Heart right ventricle (tissue), 16 donors: ENCODE measurements around the gene MVK. TPM values are rescaled to one million over a fixed set of nuclear protein-coding genes. Genes with fewer than 3 reads are reported as not detected.

ENCODE experiments used
- ATAC-seq, 8 donors: fragments of 200-7000 bp; cut with Tn5 transposase; one replicate each; pipeline ENCODE4 v1.9.1; 2020; ENCODE audit warnings: mild to moderate bottlenecking in 8 of 8, moderate library complexity in 8 of 8, moderate number of reproducible peaks in 1 of 8
- DNase-seq, 2 donors: peaks; one replicate each; pipeline ENCODE4 v3.0.0-alpha.2; 2020
- H3K27ac ChIP-seq, 10 donors: fragments of 200-600 bp; sonication (generic) in 2 of 10; one replicate each; pipeline versions ENCODE4 v1.5.0 to v1.8.0; 2020 to 2022; ENCODE audit warnings: mild to moderate bottlenecking in 3 of 10
- H3K27me3 ChIP-seq, 7 donors: fragments of 200-600 bp; one replicate each; pipeline ENCODE4 v1.8.0; 2021 to 2022; ENCODE audit warnings: mild to moderate bottlenecking in 2 of 7
- H3K36me3 ChIP-seq, 9 donors: fragments of 200-600 bp; sonication (generic) in 1 of 9; one replicate each; pipeline versions ENCODE4 v1.5.0 to v1.8.0; 2020 to 2022; ENCODE audit warnings: mild to moderate bottlenecking in 2 of 9
- H3K4me1 ChIP-seq, 9 donors: fragments of 200-600 bp; sonication (generic) in 1 of 9; one replicate each; pipeline versions ENCODE4 v1.5.0 to v1.8.0; 2020 to 2022; ENCODE audit warnings: mild to moderate bottlenecking in 4 of 9
- H3K4me3 ChIP-seq, 10 donors: fragments of 200-600 bp; sonication (generic) in 2 of 10; one replicate each; pipeline versions ENCODE4 v1.5.0 to v1.8.0; 2020 to 2022; ENCODE audit warnings: mild to moderate bottlenecking in 7 of 10, moderate library complexity in 2 of 10
- H3K9me3 ChIP-seq, 11 donors: fragments of 200-600 bp in 10 of 11; sonication (generic) in 2 of 11; one replicate each; pipeline versions ENCODE4 v1.5.0 to v1.8.0; 2013 to 2022; ENCODE audit warnings: mild to moderate bottlenecking in 2 of 11, control low read depth in 1 of 11, moderate library complexity in 1 of 11
- WGBS, 2 donors: extraction: QIAGEN DNeasy Blood & Tissue Kit; methylation state at CpG; one replicate each; pipeline ENCODE4 v1.1.7; 2013; ENCODE audit warnings: inconsistent platforms in 1 of 2; 5-methylcytosine and 5-hydroxymethylcytosine counted together
- intact Hi-C, 10 donors: fragments of 100-400 bp; cut with DNase I; formaldehyde crosslinking; loops; one replicate each; pipeline versions ENCODE4 v1.11.1 to v1.14.2; 2022
- polyA plus RNA-seq, 2 donors: library from polyadenylated mRNA; stranded (reverse); fragments of 200-250 nt; gene quantifications; one replicate each; pipeline ENCODE4 v1.2.3, GENCODE V29; 2013
- total RNA-seq, 10 donors: library from RNA; stranded (reverse); fragmentation: NEBNext Ultra II Directional in 3 of 10; extraction: Animal tissue kit (Norgen Biotek cat#: 25700) in 3 of 10; gene quantifications; one replicate each; pipeline versions ENCODE4 v1.2.1 to v1.2.4, GENCODE V29; 2021 to 2023
- TF ChIP-seq, protein P1 (sequence below), 9 donors: fragments of 200-600 bp; sonication (generic) in 2 of 9; IDR thresholded peaks; one replicate each; pipeline versions ENCODE4 v1.5.0 to v1.8.0; 2021 to 2022; ENCODE audit warnings: antibody characterized with exemption in 9 of 9, mild to moderate bottlenecking in 5 of 9, moderate library complexity in 1 of 9
- donor health status: Arrhythmogenic right ventricular cardiomyopathy.
- donor health status: ischemic (EF 13 %, LVEDD 7.1; RV severe dilation, severe dysfunction).
- donor health status: healthy with polysubstance abuse.
- donor health status: DM: no; HTN: yes; CAD: no.
- donor health status: DM: no; HTN: no; CAD: no.
- donor health status: ischemic (EF 25% LVEDD 6.9; RV normal size, moderate dysfunction).
- donor health status: ischemic (EF 25% LVEDD 5.7; RV mildly dilated, moderate dysfunction).
- donor health status: healthy.
- donor health status: DM: yes; HTN: yes; CAD: no.
- donor health status: Ischemic cardiomyopathy.
- donor health status: ischemic (EF 35%, LVEDD 5.7; RV mildly dilated, moderate dysfunction).
- donor health status: nonischemic (EF 11% LVEDD 7.7; RV severe dilation, severe dysfunction).
- donor health status: DM: yes; HTN: yes; CAD: no.
- donor health status: PGD.
- donor health status: ischemic (EF 29% LVEDD 5.4; RV normal size, mild dysfunction).
- donor health status: nonischemic (EF 23%, LVEDD 6.1; RV moderate dilation, normal function).

Gene MVK
- total and polyA plus RNA-seq, 12 donors: 7.9 to 18.1 (median 9.3) TPM

DNA sequence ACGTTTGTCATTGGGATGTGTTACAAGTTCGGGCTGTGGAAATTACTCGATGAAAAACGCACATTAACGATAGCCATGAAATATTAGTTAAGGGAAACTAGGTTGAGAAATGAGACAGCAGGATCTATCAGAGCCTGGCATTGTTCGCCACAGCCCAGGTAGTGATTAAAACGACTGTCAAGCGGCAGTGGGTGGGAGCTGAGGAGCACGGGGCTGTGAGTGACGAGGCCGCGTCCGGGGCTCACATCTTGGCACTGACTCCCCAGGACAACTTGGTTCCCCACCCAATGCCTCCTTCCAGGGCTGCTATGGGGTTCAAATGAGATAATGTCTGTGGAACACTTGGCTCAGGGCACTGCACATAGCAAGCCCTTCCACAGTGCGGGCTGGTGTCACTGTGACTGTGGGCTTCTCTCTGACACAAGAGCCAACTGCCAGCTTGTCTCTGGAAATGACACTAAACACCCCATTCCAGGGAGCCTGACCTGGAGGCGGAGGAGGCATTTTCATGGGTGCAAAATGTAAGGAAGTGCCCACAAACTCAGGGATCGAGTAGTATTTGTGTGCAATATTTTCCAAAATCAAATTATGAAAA is 19.6 kb upstream of the MVK start:
- intact Hi-C loops: no loop called here
- 66% methylated on average over 16 of the region's 16 CpGs for WGBS, 2 donors
- TF ChIP-seq, protein P1, sequence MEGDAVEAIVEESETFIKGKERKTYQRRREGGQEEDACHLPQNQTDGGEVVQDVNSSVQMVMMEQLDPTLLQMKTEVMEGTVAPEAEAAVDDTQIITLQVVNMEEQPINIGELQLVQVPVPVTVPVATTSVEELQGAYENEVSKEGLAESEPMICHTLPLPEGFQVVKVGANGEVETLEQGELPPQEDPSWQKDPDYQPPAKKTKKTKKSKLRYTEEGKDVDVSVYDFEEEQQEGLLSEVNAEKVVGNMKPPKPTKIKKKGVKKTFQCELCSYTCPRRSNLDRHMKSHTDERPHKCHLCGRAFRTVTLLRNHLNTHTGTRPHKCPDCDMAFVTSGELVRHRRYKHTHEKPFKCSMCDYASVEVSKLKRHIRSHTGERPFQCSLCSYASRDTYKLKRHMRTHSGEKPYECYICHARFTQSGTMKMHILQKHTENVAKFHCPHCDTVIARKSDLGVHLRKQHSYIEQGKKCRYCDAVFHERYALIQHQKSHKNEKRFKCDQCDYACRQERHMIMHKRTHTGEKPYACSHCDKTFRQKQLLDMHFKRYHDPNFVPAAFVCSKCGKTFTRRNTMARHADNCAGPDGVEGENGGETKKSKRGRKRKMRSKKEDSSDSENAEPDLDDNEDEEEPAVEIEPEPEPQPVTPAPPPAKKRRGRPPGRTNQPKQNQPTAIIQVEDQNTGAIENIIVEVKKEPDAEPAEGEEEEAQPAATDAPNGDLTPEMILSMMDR (IDR thresholded peaks at IDR 0.05): no peak
- no peak for ATAC-seq
- no peak for DNase-seq
- no peaks in the 10 kb centered on the region for H3K9me3 ChIP-seq
- no peaks in the 10 kb centered on the region for H3K4me1 ChIP-seq
- peaks cover 0 to 31% (median 5%) of the 10 kb centered on the region in 7 donors for H3K27me3 ChIP-seq
- H3K36me3 ChIP-seq: peaks cover 0 to 32% (median 0%) of the 10 kb centered on the region in 9 donors
- H3K4me3 ChIP-seq: no peak overlapping the region
- H3K27ac ChIP-seq: no peak overlapping the region

DNA sequence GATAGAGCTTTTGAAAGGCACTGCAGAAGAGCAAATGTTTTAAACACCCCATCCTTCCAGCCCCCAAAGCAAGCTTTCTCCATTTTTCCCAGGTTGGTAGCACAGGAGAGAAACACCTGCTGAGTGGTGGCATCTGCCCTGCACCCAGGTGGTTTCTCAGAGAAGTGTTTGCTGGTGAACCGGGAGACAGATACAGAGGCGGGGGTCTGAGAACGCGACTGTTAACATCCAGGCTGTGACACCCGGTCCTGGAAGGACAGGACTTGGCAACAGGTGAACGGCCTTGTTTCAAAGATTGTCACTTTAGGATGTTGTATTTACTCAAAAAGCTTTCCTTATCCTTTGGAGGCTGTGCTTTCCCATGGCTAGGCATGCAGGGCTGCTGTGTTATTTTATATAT is 18.8 kb upstream of the MVK start:
- H3K27ac ChIP-seq: no peak overlapping the region
- peaks cover 0 to 39% (median 3%) of the 10 kb centered on the region in 9 donors for H3K36me3 ChIP-seq
- no peaks in the 10 kb centered on the region for H3K4me1 ChIP-seq
- H3K4me3 ChIP-seq: no peak overlapping the region
- H3K9me3 ChIP-seq: no peaks in the 10 kb centered on the region
- ATAC-seq (no peak), DNase-seq (no peak)
- TF ChIP-seq, protein P1 (IDR thresholded peaks at IDR 0.05): no peak
- 70 to 78% methylated on average over 6 of the region's 6 CpGs for WGBS, 2 donors
- H3K27me3 ChIP-seq: peaks cover 0 to 26% (median 5%) of the 10 kb centered on the region in 7 donors
- intact Hi-C loops: no loop called here

DNA sequence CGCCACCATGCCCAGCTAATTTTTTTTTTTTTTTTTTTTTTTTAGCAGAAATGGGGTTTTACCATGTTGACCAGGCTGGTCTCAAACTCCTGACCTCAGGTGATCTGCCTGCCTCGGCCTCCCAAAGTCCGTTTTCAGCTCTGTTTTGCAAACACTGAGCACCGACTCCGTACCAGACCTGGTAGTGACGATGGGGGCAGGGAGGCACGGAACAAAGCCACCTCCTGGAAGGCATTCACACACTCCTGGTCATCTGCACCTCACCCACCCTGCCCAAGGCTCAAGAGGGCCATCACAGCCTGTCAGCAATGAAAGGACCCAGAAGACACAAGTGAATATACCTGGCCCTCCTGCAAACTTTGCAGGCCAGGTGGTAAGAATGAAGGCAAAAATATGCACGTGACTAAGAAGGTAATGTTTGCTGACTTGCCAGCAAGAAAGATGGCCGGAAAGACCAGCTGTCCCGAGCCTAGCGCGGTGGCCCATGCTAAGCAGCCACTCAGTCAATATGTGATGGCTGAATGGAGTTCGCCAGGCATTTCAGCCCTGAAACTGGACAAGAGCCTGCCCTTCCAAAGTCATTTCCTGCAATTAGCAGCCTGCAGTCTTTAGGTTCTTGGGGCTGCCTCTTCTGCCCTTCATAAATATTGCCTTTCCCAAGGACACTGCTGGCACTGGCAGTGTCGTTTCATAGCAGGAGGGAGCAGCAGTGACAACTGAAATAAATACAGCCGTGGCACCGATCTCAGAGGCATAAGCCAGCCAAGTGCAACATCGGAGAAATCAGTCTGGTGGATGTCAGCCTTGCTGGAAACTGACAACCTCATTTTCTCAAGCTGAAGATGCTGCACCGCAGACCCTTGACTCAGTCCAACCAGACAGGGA is 17.9 kb upstream of the MVK start:
- Histone ChIP-seq H3K4me3 (no peak overlapping the region), H3K9me3 (no peaks in the 10 kb centered on the region), H3K27me3 (peaks cover 0 to 18% (median 0%) of the 10 kb centered on the region in 7 donors), H3K36me3 (peaks cover 0 to 48% (median 3%) of the 10 kb centered on the region in 9 donors), H3K4me1 (no peaks in the 10 kb centered on the region), H3K27ac (no peak overlapping the region)
- ATAC-seq (no peak), DNase-seq (no peak)
- TF ChIP-seq, protein P1 (IDR thresholded peaks at IDR 0.05): no peak
- WGBS, 2 donors: 82 to 84% methylated on average over 18 of the region's 18 CpGs
- intact Hi-C loops: no loop called here

DNA sequence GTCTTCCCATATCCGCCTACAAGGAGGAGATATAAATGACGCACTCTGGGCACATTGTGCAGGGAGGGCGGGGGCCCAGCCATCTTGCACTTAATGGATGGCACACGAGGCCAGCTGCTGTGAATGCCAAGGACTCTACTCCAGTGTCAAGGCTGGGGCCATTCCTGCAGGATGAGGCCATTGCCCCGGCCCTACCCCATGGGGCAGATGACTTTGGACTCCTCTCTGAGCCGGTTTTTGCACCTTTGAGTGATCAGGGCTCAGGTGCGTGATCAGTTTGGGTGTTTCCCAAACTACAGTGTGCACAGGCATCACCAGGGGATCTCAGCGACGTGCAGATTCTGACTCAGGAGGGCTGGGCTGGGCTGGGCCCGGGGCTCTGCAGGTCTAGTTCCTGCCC is 16.4 kb upstream of the MVK start:
- peaks cover 0 to 62% (median 4%) of the 10 kb centered on the region in 9 donors for H3K36me3 ChIP-seq
- WGBS, 2 donors: 91 to 94% methylated on average over 10 of the region's 10 CpGs

More for the DNA sequence above, 16.4 kb upstream of the MVK start:
- TF ChIP-seq, protein P1 (IDR thresholded peaks at IDR 0.05): no peak
- ATAC-seq (no peak), DNase-seq (no peak)
- H3K27me3 ChIP-seq: peaks cover 0 to 7% (median 0%) of the 10 kb centered on the region in 7 donors
- no peak overlapping the region for H3K27ac ChIP-seq
- H3K9me3 ChIP-seq: no peaks in the 10 kb centered on the region
- H3K4me3 ChIP-seq: no peak overlapping the region
- no peaks in the 10 kb centered on the region for H3K4me1 ChIP-seq
- intact Hi-C loops: no loop called here
